ENCODE measurements around the gene TNFSF4.

DNA sequence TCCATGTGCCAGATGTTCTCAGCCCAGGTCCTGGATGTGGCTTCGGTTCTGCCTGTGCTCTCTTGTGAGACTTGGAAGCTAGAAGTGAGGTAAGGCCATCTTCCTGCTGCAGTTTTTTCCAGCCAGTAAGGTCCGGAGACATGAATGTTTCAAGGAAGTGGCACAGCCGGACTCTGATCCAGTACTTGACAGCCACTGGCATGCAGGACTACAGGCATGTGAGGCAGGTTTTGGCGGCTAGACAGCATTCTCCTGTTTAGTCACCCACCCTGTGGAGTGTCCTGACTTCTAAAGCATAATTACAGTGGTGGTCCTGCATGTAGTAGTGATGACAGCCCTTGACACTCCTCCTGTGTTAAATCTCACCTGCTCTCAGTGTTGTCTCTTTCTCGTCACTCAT lies 72.3 kb downstream of the TNFSF4 start:
- TF ChIP-seq ZNF737 (CRISPR knock-in tag; IDR thresholded peaks at IDR 0.05; ENCODE audit: borderline replicate concordance), result no peak
- TF ChIP-seq TOPORS (CRISPR knock-in tag; IDR thresholded peaks at IDR 0.05), result no peak
- no peak for TF ChIP-seq ELF1 (CRISPR knock-in tag; IDR thresholded peaks at IDR 0.05)
- TF ChIP-seq, protein P1, sequence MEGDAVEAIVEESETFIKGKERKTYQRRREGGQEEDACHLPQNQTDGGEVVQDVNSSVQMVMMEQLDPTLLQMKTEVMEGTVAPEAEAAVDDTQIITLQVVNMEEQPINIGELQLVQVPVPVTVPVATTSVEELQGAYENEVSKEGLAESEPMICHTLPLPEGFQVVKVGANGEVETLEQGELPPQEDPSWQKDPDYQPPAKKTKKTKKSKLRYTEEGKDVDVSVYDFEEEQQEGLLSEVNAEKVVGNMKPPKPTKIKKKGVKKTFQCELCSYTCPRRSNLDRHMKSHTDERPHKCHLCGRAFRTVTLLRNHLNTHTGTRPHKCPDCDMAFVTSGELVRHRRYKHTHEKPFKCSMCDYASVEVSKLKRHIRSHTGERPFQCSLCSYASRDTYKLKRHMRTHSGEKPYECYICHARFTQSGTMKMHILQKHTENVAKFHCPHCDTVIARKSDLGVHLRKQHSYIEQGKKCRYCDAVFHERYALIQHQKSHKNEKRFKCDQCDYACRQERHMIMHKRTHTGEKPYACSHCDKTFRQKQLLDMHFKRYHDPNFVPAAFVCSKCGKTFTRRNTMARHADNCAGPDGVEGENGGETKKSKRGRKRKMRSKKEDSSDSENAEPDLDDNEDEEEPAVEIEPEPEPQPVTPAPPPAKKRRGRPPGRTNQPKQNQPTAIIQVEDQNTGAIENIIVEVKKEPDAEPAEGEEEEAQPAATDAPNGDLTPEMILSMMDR (CRISPR knock-in tag; IDR thresholded peaks at IDR 0.05), result no peak
- TF ChIP-seq CBFB (CRISPR knock-in tag; IDR thresholded peaks at IDR 0.05), result no peak

All from HepG2 (cell line).